GM19099 (cell line): ENCODE measurements around the gene BCL10.
A peak's percentile ranks its signal among the peaks of the same experiment; 100 is the strongest.

ENCODE experiments used
- POLR2A ChIP-seq: IDR thresholded peaks from 3 replicates; pipeline ENCODE4 v1.6.1; 2011; ENCODE audit warnings: low read depth; ENCODE audit not compliant: insufficient read length; ENCODE audit errors: extremely low read depth

Gene BCL10

DNA sequence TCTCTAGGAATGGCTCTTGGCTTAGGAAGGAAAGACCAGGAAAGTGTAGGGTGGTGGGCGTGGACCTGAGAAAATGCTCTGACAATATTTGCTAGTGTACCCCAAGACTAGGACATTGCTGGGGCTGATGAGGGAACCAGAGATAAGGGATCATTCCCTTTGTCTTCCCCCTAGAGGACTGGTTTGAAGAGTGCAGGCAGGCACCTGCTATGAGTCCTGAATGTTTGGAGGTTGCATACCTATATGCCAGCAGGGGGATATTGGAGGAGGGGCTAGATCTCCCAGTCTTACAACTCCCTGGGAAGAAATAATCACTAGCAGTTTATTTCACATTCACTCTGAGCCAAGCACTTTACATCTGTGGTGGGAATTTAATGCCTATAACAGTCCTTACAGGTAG is 6.0 kb upstream of the BCL10 start:
- no peak for TF ChIP-seq POLR2A

DNA sequence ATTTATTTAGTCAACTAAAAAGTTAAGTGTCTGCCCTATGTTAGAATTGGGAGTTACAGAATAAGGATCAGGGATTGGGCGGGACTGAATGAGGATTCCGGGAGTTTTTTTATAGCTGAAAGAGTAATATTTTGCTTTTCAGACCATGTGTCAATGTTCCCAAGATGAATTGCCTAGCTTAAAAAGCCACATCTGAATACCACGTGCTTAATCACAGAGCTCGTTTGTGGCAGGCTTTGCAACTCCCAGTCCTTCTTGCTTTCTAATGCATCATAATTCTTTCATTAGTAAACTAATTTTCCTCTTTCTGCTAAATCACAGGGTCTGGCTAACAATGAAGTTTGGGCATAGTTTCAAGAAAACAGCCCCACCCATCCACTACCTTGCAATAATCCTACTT is 4.2 kb upstream of the BCL10 start:
- TF ChIP-seq POLR2A, result no peak

DNA sequence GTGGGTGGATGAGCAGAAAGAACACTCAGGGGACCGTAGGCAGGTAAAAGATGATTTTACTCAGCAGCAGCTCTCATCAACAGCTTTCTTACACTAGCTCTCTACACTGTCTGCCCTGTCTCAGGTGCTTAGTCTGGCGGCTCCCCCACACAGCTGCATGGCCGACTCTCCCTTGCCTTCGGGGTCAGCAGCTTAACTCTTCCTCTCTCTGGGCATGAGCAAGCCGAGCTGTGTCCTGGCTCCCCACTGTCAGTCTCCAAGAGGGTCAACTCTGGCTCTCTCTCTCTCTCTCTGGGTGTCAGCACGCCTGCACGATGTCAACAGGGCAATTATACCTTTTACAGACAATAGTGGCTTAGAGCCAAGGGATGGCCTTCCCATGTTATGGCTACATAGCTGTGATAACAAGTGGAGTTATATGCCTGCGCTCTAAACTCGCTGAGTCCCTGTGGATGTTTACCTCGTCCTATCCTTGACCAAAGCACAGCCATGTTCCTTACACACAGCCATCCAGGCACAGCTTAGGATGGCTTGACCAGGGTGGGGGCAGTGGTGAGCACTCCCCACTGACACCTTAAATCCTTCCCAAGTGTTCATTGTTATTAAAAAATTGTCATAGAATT is 3.1 kb upstream of the BCL10 start:
- no peak for TF ChIP-seq POLR2A

DNA sequence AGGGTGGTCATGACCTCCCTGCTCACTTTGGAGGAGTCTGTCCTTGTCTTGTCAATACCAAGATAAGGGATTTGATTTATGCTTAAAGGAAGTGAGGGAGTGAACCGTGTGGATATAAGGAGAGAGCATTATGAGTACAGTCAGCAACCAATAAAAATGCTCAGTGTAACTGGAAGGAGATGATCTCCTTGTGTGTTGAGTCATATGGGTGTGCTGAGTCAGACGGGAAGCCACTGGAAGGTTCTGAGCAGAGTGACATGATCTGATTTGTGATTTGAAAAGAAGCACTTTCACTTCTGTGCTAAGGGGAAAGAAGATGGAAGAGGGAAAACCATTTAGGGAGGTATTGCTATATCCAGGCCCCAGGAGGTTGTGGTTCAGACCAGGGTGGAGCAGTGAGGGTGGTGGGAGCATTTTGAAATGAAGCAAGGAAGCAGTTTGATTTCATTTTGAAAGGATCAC is 2.5 kb upstream of the BCL10 start:
- no peak for TF ChIP-seq POLR2A

DNA sequence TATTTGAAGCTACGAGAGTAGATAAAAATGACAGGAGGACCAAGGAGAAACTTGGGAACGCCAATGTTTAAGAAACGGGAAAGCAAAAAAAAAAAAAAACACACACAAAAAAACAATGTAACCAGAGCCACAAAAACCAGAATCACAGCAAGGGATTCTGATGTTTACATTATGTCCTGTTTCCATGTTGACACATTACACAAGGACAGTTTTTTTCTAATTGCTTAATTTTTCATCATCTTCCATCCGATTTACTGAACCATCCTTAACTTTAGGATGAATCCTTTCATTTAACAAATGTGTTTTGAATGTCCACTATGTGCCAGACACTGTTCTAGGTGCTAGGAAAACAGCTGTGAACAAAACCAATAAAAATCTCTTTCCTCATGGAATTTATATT is 1.4 kb upstream of the BCL10 start:
- no peak for TF ChIP-seq POLR2A

DNA sequence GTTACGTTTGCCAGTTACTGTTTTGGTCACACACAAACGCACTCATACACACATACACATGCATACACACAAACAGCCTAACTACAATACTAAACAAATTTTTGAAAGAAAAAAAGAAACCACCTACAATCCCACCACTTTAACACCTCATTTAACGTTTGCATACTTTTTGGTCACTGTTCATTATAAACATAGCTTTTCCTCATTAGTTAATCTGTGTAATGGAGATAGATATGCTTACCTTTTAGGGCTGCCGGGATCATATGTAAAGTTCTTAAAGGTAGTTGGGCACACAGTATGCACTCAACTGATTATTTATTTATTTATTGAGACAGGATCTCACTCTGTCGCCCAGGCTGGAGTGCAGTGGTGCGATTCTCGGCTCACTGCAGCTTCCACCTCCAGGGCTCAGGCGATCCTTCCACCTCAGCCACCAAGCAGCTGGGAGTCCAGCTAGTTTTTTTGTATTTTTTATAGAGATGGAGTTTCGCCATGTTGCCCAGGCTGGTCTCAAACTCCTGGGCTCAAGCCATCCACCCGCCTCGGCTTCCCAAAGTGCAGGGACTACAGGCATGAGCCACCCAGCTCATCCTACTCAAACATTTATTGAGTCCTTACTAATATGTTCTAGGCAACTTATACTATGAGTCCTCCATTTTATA is 677 bp upstream of the BCL10 start:
- no peak for TF ChIP-seq POLR2A

DNA sequence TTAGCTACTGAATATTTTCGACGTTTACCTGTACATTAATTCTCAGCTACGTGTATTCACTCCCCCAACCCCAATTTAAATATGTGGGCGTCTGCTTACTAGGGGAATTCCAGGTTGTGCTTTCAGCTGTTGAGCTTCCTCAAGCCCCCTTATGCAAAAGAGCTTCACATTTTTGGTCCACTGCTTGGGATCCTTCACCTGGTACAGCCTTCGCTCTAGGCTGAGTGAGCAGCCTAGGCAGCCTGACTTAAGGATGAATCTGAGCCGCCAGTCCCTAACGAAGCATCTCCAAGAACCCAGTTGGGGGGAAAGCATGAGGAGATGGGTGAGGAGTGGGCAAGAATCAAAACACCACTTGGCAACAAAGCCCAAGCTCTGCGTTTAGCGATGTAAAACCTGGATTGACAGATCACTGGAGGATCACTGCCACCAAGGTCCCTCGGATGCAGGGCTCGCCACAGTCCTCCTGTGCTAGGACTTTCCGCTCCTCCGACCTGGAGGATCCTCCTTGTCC is 674 bp downstream of the BCL10 start:
- peak; percentile 70 for TF ChIP-seq POLR2A

DNA sequence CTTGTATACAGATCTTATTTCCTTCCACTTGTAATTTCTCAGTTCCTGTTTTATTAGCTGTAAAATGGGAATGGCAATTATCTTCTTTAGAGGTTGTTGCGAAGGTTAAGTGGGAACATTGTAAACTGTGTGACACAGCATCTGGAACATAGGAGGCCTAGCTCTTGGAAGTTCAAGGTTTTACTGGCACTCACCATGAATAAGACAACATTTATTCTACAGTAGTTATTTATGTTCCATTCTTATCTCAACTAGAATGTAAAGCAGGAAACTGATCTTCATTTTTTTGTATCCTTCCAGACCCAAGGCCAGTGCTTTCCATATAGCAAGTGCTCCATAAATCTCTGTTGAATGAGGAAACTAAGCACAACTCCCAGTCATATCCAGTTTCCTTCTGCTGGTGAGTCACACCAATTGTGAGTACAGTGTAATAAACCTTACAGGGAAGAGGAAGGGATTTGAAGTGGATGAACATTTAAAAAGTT is 1.4 kb downstream of the BCL10 start:
- no peak for TF ChIP-seq POLR2A

DNA sequence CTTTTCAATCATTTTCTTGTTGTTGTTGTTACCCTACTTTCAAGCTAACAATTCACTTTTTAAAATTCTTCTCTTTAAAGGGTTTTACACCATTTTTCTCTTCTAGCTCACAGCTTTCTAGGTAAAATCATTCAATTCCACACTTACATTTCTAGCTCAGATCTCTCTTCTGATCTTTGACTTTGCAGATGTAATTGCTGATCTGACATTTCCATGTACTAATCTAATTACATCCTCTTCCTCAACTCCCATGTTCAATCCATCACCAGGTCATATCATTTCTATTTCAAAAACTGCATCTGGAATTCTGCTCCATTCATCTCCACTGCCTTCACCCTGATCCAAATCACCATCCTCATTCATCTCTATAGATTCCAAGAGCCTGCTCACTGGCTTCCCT is 3.0 kb downstream of the BCL10 start:
- no peak for TF ChIP-seq POLR2A

DNA sequence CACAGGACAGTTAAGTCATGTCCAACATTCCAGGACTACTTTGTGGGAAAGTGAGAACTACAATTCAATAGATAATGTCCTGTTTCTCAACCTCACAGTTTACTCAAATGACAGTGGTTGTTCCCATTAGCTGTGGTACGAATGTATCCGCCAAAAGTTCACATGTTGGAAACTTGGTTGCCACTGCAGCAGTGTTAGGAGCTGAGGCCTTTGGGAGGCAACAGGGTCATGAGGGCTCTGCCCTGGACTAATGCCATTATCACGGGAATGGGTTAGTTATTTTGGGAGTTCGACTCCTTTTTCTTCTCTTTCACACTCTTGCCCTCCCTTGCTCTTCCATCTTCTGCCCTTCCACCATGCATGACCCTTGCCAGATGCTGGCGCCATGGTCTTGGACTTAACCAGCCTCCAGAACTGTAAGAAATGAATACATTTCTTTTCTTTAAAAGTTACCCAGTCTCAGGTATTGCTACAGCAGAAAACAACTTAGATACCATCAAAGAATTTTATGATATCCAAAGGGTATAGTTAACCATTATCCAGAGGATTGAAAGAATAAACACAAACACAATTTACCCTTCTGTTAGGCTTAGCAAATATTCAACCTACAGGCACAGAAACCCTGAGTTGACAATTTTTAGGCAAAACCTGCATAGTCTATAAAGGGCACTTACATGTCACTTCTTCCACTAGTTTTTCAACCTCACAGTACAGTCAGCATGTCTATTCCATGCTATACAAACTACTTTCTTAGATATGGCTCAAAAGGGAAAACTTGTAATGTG is 7.4 kb downstream of the BCL10 start:
- no peak for TF ChIP-seq POLR2A

DNA sequence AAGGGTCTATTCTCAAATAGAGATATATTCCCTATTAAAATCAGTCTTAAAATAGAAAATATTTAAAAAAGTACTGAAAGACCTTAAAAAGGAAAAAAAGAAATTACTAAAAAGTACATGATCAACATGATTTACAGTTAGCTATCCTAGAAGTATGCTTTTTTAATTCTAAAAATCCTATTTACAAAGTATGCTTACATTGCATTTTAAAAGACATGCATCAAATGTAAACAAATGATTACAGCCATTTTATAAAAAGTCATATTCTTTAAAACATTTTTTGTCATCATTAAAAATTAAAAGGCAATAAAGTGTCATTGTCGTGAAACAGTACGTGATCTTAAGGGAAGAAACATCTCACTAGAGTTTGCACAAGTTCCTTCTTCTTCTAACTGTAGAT is 9.1 kb downstream of the BCL10 start:
- no peak for TF ChIP-seq POLR2A

DNA sequence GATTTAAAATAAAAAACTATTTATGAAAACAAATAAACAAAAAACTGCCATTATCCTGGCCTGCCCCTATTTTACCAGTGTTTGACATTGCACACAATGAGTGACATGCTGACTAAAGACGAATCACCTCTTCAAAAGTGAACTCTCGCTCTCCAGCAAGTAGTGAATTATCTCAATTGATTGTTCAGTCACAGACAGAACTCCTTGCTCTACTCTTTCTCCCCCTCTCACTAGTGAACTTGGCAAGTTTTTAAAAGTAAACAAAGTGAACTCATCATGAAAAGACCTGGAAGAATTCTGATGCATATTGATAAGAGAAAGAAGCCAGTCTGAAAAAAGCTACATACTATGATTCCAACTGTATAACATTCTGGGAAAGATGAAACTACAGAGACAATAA is 12.3 kb downstream of the BCL10 start:
- TF ChIP-seq POLR2A, result no peak

DNA sequence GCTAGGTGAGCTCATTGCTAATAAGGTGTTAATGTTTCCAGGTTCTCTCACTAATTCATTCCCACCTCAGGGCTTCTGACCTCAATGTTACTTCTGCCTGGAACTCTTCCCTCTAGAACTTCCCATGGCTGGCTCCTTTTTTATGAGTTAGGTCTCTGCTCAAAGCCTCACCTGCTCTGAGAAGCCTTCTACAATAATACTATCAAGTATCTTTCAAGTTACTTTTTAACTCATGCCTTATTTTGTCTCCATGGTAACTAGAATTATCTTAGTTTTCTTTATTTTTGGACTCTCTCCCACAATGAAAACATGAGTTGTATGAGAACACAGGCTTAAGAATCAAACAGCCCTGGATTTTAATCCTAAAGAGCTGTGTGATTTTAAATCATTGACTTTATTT is 13.4 kb downstream of the BCL10 start:
- TF ChIP-seq POLR2A, result no peak

DNA sequence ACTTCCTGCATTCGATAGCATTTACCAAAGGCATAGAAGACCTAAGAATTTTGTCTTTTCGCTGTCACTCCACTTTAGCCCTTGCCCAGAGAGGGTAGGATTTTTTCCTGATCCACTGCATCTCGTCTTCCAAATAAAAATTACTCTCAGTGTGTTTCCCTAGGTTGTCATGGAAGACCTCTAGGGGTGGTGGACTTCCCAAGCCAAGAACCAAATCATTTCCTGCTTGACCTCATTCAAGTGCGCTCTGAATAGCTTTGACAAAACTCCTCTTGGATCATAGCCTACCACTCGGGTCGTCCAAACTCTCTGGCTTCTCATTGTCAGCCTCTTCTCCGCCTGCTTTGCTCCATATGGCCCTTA is 16.5 kb downstream of the BCL10 start:
- no peak for TF ChIP-seq POLR2A

DNA sequence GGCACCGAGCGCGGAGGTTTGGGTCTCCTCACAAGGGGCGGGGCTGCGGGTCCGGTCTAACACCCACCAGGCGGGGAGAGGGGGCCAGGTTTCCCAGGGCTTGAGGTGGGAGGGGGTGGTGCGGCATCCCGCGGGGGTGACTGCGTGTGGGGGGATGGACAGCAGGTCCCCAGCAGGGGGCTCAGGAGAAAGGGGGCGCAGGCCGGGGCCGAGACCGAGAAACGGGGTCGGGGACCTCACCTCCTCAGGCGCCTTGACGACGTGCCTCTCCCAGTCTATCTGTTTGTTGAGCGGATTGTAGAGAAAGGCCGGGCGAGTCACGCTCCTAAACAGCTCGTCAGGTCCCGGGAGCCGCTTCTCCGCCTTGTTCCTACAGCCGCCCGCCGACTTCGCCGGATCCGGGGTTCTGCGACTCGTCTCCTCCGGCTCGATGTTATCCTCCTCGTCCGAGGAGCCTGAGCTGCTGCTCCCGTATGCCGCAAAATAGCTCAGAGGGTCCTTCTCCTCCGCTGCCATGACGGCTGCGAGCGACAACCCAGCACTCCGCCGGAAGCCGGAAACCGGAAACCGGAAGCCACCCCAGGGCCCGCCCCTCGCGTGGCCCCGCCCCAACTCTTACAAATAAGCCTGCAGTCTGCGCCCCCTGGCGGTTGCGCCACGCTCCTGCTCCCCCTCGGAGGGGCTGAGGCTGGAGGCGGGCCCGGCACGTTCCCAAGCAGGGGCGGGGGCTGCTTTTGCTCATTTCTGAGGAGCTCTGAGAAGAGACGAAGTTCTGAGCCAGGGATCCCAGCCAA is 17.1 kb downstream of the BCL10 start, which contains the start of gene C1orf52:
TSS of gene C1orf52 (minus strand) at position 545 of the 794 bp plus-strand sequence. CDS start at position 516, 29 bp downstream.
- TF ChIP-seq POLR2A, result peak; percentile 97
